ENCODE results near the gene SAE1. TPM values are rescaled to one million over a fixed set of nuclear protein-coding genes. Genes with fewer than 3 reads are reported as not detected.

Gene SAE1
- total and polyA plus RNA-seq, 12 donors: 11.9 to 60.2 (median 45.5) TPM

- no peaks in the 10 kb centered on the region for H3K27me3 ChIP-seq
- no peak overlapping the region for H3K4me3 ChIP-seq
- no peaks in the 10 kb centered on the region for H3K9me3 ChIP-seq
- ATAC-seq (peak in 3 of 8 donors; percentile 23 to 45 (median 44)), DNase-seq (no peak)
- intact Hi-C loops (cut with DNase I): loop anchor here in 5 of 10 donors (2.0 to 10.0 kb wide), 5 partner anchors 40 to 110 kb away; no protein-coding TSS in a partner anchor
- 80 to 84% methylated on average over 14 of the region's 14 CpGs for WGBS, 2 donors
- peaks cover 0 to 3% (median 0%) of the 10 kb centered on the region in 9 donors for H3K4me1 ChIP-seq
- H3K27ac ChIP-seq: no peak overlapping the region
- no peak for TF ChIP-seq CTCF (IDR thresholded peaks at IDR 0.05)
- H3K36me3 ChIP-seq: no peaks in the 10 kb centered on the region
These were observed 8.0 kb upstream of the SAE1 start for GRCh38 chr19:47122359-47123335.

- no peak overlapping the region for H3K4me3 ChIP-seq
- intact Hi-C loops (cut with DNase I): loop anchor here in 5 of 10 donors (2.0 to 10.0 kb wide), 5 partner anchors 41 to 111 kb away; no protein-coding TSS in a partner anchor
- no peak overlapping the region for H3K27ac ChIP-seq
- no peak for TF ChIP-seq CTCF (IDR thresholded peaks at IDR 0.05)
- peaks cover 0 to 3% (median 0%) of the 10 kb centered on the region in 9 donors for H3K4me1 ChIP-seq
- no peak for ATAC-seq
- no peaks in the 10 kb centered on the region for H3K27me3 ChIP-seq
- DNase-seq: no peak
- whole genome bisulfite sequencing, 2 donors: 87 to 94% methylated on average over 7 of the region's 7 CpGs
- H3K36me3 ChIP-seq: no peaks in the 10 kb centered on the region
- no peaks in the 10 kb centered on the region for H3K9me3 ChIP-seq
These were observed 7.2 kb upstream of the SAE1 start for GRCh38 chr19:47123406-47123805.

- DNase-seq (no peak), ATAC-seq (peak; percentile 50 to 82 (median 76))
- H3K36me3 ChIP-seq: no peaks in the 10 kb centered on the region
- peaks cover 0 to 4% (median 0%) of the 10 kb centered on the region in 9 donors for H3K4me1 ChIP-seq
- H3K4me3 ChIP-seq: no peak overlapping the region
- peak; percentile 61 to 82 (median 71) for TF ChIP-seq CTCF (IDR thresholded peaks at IDR 0.05)
- intact Hi-C loops (cut with DNase I): loop anchor here (1.0 to 10.0 kb wide), 8 partner anchors 43 to 113 kb away; no protein-coding TSS in a partner anchor
- WGBS, 2 donors: 38 to 41% methylated on average over 8 of the region's 8 CpGs
- no peak overlapping the region for H3K27ac ChIP-seq
- H3K27me3 ChIP-seq: no peaks in the 10 kb centered on the region
- H3K9me3 ChIP-seq: peaks cover 0 to under 1% (median 0%) of the 10 kb centered on the region in 11 donors
These were observed 5.5 kb upstream of the SAE1 start for GRCh38 chr19:47124937-47125668.

GRCh38 chr19:47125669-47125938, 5.0 kb upstream of the SAE1 start:
- DNase-seq (no peak), ATAC-seq (no peak)
- no peak for TF ChIP-seq CTCF (IDR thresholded peaks at IDR 0.05)
- Histone ChIP-seq H3K4me1 (peaks cover 0 to 8% (median 0%) of the 10 kb centered on the region in 9 donors), H3K27me3 (no peaks in the 10 kb centered on the region), H3K36me3 (no peaks in the 10 kb centered on the region), H3K27ac (no peak overlapping the region), H3K9me3 (peaks cover 0 to 4% (median 0%) of the 10 kb centered on the region in 11 donors), H3K4me3 (no peak overlapping the region)
- intact Hi-C loops (cut with DNase I): loop anchor here in 9 of 10 donors (1.0 to 10.0 kb wide), 7 partner anchors 46 to 113 kb away; no protein-coding TSS in a partner anchor

All from heart right ventricle (tissue), 16 donors.